GM12874 (cell line): ENCODE data around the gene MYO5A.

ENCODE experiments used
- CTCF ChIP-seq: IDR thresholded peaks from 2 replicates; pipeline ENCODE4 v1.5.1; 2011; ENCODE audit warnings: low read depth, mild to moderate bottlenecking, control low read depth, low read length, moderate library complexity; ENCODE audit not compliant: insufficient read depth

MYO5A gene

GRCh38 chr15:52324109-52324508 lies 204.6 kb downstream of the MYO5A start:
- no peak for TF ChIP-seq CTCF

GRCh38 chr15:52318729-52319500 lies 209.8 kb downstream of the MYO5A start:
- TF ChIP-seq CTCF: no peak

GRCh38 chr15:52317688-52318087 lies 211.0 kb downstream of the MYO5A start:
- no peak for TF ChIP-seq CTCF

GRCh38 chr15:52317022-52317421 lies 211.7 kb downstream of the MYO5A start:
- no peak for TF ChIP-seq CTCF

- no peak for TF ChIP-seq CTCF
Measured at GRCh38 chr15:52309154-52309548, 219.5 kb downstream of the MYO5A start.

- TF ChIP-seq CTCF: no peak
Measured at GRCh38 chr15:52308446-52309153, 220.1 kb downstream of the MYO5A start.

GRCh38 chr15:52307847-52308246 lies 220.8 kb downstream of the MYO5A start:
- TF ChIP-seq CTCF: no peak
